Measurements from ENCODE around the gene CDCA4. TPM values are rescaled to one million over a fixed set of nuclear protein-coding genes. Genes with fewer than 3 reads are reported as not detected.
A peak's percentile ranks its signal among the peaks of the same experiment; 100 is the strongest.
"Not testable (repeated sequence)": the region's sequence is repeated elsewhere in the genome, so short reads cannot be mapped to it uniquely, and the experiment has no call there.

The CDCA4 gene
- total RNA-seq, 4 donors from 2014 or later, result 5.8 to 7.8 (median 6.2) TPM

GRCh38 chr14:105064721-105065143 is 43.8 kb upstream of the CDCA4 start:
- H3K4me1 ChIP-seq, result peaks cover 0 to 25% (median 4%) of the 10 kb centered on the region in 3 donors
- no peaks in the 10 kb centered on the region for H3K36me3 ChIP-seq
- TF ChIP-seq EP300 (IDR thresholded peaks at IDR 0.05), result no peak
- TF ChIP-seq, protein P1, sequence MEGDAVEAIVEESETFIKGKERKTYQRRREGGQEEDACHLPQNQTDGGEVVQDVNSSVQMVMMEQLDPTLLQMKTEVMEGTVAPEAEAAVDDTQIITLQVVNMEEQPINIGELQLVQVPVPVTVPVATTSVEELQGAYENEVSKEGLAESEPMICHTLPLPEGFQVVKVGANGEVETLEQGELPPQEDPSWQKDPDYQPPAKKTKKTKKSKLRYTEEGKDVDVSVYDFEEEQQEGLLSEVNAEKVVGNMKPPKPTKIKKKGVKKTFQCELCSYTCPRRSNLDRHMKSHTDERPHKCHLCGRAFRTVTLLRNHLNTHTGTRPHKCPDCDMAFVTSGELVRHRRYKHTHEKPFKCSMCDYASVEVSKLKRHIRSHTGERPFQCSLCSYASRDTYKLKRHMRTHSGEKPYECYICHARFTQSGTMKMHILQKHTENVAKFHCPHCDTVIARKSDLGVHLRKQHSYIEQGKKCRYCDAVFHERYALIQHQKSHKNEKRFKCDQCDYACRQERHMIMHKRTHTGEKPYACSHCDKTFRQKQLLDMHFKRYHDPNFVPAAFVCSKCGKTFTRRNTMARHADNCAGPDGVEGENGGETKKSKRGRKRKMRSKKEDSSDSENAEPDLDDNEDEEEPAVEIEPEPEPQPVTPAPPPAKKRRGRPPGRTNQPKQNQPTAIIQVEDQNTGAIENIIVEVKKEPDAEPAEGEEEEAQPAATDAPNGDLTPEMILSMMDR (IDR thresholded peaks at IDR 0.05), result no peak
- TF ChIP-seq POLR2A (IDR thresholded peaks at IDR 0.05), result no peak
- TF ChIP-seq POLR2AphosphoS5 (IDR thresholded peaks at IDR 0.05), result no peak
- ATAC-seq, result no peak
- peaks cover 39% of the 10 kb centered on the region for H3K27me3 ChIP-seq
- peak overlapping the region in 2 of 4 donors; percentile 47 to 56 for H3K27ac ChIP-seq
- no CpG with 5 or more reads among the region's 12 CpGs for WGBS, 2 donors (ENCODE audit: low coverage in 1 of 2)
- H3K9me3 ChIP-seq, result no peaks in the 10 kb centered on the region
- peak overlapping the region in 1 of 2 donors; percentile 36 for H3K4me3 ChIP-seq

DNA sequence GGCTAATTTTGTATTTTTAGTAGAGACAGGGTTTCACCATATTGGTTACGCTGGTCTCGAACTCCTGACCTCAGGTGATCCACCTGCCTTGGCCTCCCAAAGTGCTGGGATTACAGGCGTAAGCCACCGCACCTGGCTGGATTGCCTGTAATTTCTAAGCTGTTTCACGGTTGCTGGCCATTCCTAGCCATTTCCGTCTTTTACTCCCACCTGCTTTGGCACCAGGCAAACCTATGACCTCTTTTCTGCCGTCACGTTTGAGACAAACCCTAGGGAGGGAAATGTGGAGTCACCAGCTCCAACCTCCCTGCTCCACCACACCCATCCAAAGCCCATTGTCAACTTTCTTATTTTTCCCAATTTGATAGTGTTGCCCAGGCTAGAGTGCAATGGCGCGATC is 43.1 kb upstream of the CDCA4 start:
- ATAC-seq, result no peak
- Histone ChIP-seq H3K27ac (peak overlapping the region in 1 of 4 donors; percentile 56), H3K27me3 (peaks cover 32% of the 10 kb centered on the region), H3K9me3 (no peaks in the 10 kb centered on the region), H3K4me3 (peak overlapping the region in 1 of 2 donors; percentile 36), H3K4me1 (peaks cover 0 to 33% (median 5%) of the 10 kb centered on the region in 3 donors), H3K36me3 (no peaks in the 10 kb centered on the region)
- 69 to 91% methylated on average over 8 of the region's 10 CpGs for WGBS, 2 donors (ENCODE audit: low coverage in 1 of 2)
- TF ChIP-seq POLR2AphosphoS5 (IDR thresholded peaks at IDR 0.05), result no peak
- no peak for TF ChIP-seq POLR2A (IDR thresholded peaks at IDR 0.05)
- TF ChIP-seq, protein P1 (IDR thresholded peaks at IDR 0.05), result no peak
- TF ChIP-seq EP300 (IDR thresholded peaks at IDR 0.05), result no peak

GRCh38 chr14:105063506-105063905 is 42.6 kb upstream of the CDCA4 start:
- peaks cover 0 to 38% (median 7%) of the 10 kb centered on the region in 3 donors for H3K4me1 ChIP-seq
- not testable (repeated sequence) for H3K36me3 ChIP-seq, H3K9me3 ChIP-seq, ATAC-seq, H3K4me3 ChIP-seq
- peak overlapping the region in 1 of 4 donors; percentile 56 for H3K27ac ChIP-seq
- peaks cover 27% of the 10 kb centered on the region for H3K27me3 ChIP-seq
- WGBS, 2 donors (ENCODE audit: low coverage in 1 of 2), result 98 to 100% methylated on average over 4 of the region's 10 CpGs

- peak overlapping the region in 1 of 4 donors; percentile 56 for H3K27ac ChIP-seq
- peaks cover 22% of the 10 kb centered on the region for H3K27me3 ChIP-seq
- ATAC-seq, result no peak
Measured at GRCh38 chr14:105063056-105063455, 42.2 kb upstream of the CDCA4 start.

DNA sequence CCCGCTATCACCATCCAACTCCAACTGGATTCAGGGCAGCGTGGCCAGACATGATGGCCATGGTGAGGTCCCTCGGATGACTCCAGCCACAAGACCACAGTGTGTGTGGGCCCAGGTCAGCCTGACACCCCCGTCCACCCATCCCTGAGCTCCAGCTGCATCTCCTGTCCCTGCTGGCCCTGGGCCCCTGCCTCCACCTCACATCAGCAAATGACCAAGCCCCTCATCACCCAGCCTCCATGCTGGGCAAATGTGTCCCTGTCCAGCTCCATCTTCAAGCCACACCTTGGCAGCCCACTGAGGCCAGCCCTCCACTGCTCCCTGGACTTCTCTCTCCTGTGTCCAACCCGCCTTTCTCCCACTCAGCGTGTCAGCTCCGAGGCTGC is 41.2 kb upstream of the CDCA4 start:
- Histone ChIP-seq H3K36me3 (no peaks in the 10 kb centered on the region), H3K27me3 (peaks cover 12% of the 10 kb centered on the region), H3K27ac (peak overlapping the region in 3 of 4 donors; percentile 7 to 70 (median 53)), H3K9me3 (no peaks in the 10 kb centered on the region), H3K4me1 (peaks cover 0 to 39% (median 7%) of the 10 kb centered on the region in 3 donors), H3K4me3 (no peak overlapping the region)
- ATAC-seq, result no peak
- 73 to 87% methylated on average over 3 of the region's 7 CpGs for WGBS, 2 donors (ENCODE audit: low coverage in 1 of 2)
- TF ChIP-seq, protein P1 (IDR thresholded peaks at IDR 0.05), result no peak
- TF ChIP-seq EP300 (IDR thresholded peaks at IDR 0.05) (no peak), POLR2AphosphoS5 (IDR thresholded peaks at IDR 0.05) (no peak), POLR2A (IDR thresholded peaks at IDR 0.05) (no peak)

More at GRCh38 chr14:105063056-105063455, 42.2 kb upstream of the CDCA4 start:
- TF ChIP-seq POLR2A (IDR thresholded peaks at IDR 0.05) (no peak), POLR2AphosphoS5 (IDR thresholded peaks at IDR 0.05) (no peak), EP300 (IDR thresholded peaks at IDR 0.05) (no peak)
- TF ChIP-seq, protein P1 (IDR thresholded peaks at IDR 0.05), result no peak
- 69 to 74% methylated on average over 2 to 10 of the region's 10 CpGs for WGBS, 2 donors (ENCODE audit: low coverage in 1 of 2)
- Histone ChIP-seq H3K36me3 (no peaks in the 10 kb centered on the region), H3K4me1 (peaks cover 0 to 39% (median 7%) of the 10 kb centered on the region in 3 donors), H3K9me3 (no peaks in the 10 kb centered on the region), H3K4me3 (no peak overlapping the region)
